Trophoblast cell (in vitro differentiated cells and primary cell): Measurements from ENCODE around the gene RNF125. TPM values are rescaled to one million over a fixed set of nuclear protein-coding genes. Genes with fewer than 3 reads are reported as not detected.

ENCODE experiments used
- DNase-seq, 2 donors: peaks; one replicate each; pipeline ENCODE4 v3.0.0-alpha.2; 2016
- H2AFZ ChIP-seq: 2 replicates; pipeline ENCODE4 v1.6.1; 2013; ENCODE audit warnings: low read length, moderate library complexity, mild to moderate bottlenecking; ENCODE audit not compliant: insufficient read depth, poor library complexity
- H2AK5ac ChIP-seq: 2 replicates; pipeline ENCODE4 v1.6.1; 2013; ENCODE audit warnings: mild to moderate bottlenecking, low read length
- H2BK120ac ChIP-seq: 2 replicates; pipeline ENCODE4 v1.6.1; 2013; ENCODE audit warnings: low read length, mild to moderate bottlenecking, moderate library complexity; ENCODE audit not compliant: insufficient read depth, poor library complexity
- H2BK12ac ChIP-seq: 2 replicates; pipeline ENCODE4 v1.6.1; 2013; ENCODE audit warnings: mild to moderate bottlenecking, low read length, moderate library complexity
- H2BK5ac ChIP-seq: 2 replicates; pipeline ENCODE4 v1.6.1; 2013; ENCODE audit warnings: low read length, low read depth, moderate library complexity, mild to moderate bottlenecking; ENCODE audit not compliant: poor library complexity
- H3K14ac ChIP-seq: 2 replicates; pipeline ENCODE4 v1.6.1; 2013; ENCODE audit warnings: mild to moderate bottlenecking, low read length
- H3K18ac ChIP-seq: 2 replicates; pipeline ENCODE4 v1.6.1; 2013; ENCODE audit warnings: mild to moderate bottlenecking, low read length
- H3K23ac ChIP-seq: 2 replicates; pipeline ENCODE4 v1.6.1; 2013; ENCODE audit warnings: low read length
- H3K27ac ChIP-seq: 2 replicates; pipeline ENCODE4 v1.5.1; 2013; ENCODE audit warnings: low read depth, mild to moderate bottlenecking, inconsistent platforms, low read length, moderate library complexity
- H3K27me3 ChIP-seq: 2 replicates; pipeline ENCODE4 v1.6.1; 2013; ENCODE audit warnings: inconsistent platforms, mild to moderate bottlenecking, low read length, moderate library complexity; ENCODE audit not compliant: insufficient read depth
- H3K36me3 ChIP-seq, 2 experiments: 1 replicate in 1 of 2; 2 replicates in 1 of 2; pipeline ENCODE4 v1.6.1; 2013; ENCODE audit warnings: low read length in 2 of 2, mild to moderate bottlenecking in 2 of 2, moderate library complexity in 1 of 2; ENCODE audit not compliant: insufficient read depth in 2 of 2, control insufficient read depth in 1 of 2
- H3K4ac ChIP-seq: 2 replicates; pipeline ENCODE4 v1.6.1; 2013; ENCODE audit warnings: low read depth, mild to moderate bottlenecking, low read length, moderate library complexity
- H3K4me1 ChIP-seq, 2 experiments: 1 replicate in 1 of 2; 2 replicates in 1 of 2; pipeline ENCODE4 v1.6.1; 2013; ENCODE audit warnings: low read length in 2 of 2, mild to moderate bottlenecking in 2 of 2, moderate library complexity in 1 of 2; ENCODE audit not compliant: insufficient read depth in 2 of 2, control insufficient read depth in 1 of 2
- H3K4me2 ChIP-seq: 2 replicates; pipeline ENCODE4 v1.6.1; 2013; ENCODE audit warnings: inconsistent platforms, mild to moderate bottlenecking, low read length, moderate library complexity
- H3K4me3 ChIP-seq: 2 replicates; pipeline ENCODE4 v1.5.1; 2013; ENCODE audit warnings: mild to moderate bottlenecking, low read depth, low read length, inconsistent platforms
- H3K79me1 ChIP-seq: one replicate; pipeline ENCODE4 v1.6.1; 2013; ENCODE audit warnings: low read length
- H3K79me2 ChIP-seq: 2 replicates; pipeline ENCODE4 v1.6.1; 2013; ENCODE audit warnings: low read length, mild to moderate bottlenecking; ENCODE audit not compliant: control insufficient read depth, insufficient read depth, poor library complexity
- H3K9ac ChIP-seq: 2 replicates; pipeline ENCODE4 v1.6.1; 2013; ENCODE audit warnings: mild to moderate bottlenecking, low read length
- H3K9me3 ChIP-seq: 2 replicates; pipeline ENCODE4 v1.6.1; 2013; ENCODE audit warnings: low read depth, mild to moderate bottlenecking, control low read depth, inconsistent platforms, low read length; ENCODE audit not compliant: insufficient read depth
- H4K12ac ChIP-seq: 2 replicates; pipeline ENCODE4 v1.6.1; 2013; ENCODE audit warnings: low read depth, mild to moderate bottlenecking, low read length, moderate library complexity
- H4K8ac ChIP-seq: 2 replicates; pipeline ENCODE4 v1.6.1; 2013; ENCODE audit warnings: low read depth, mild to moderate bottlenecking, low read length, moderate library complexity
- H4K91ac ChIP-seq: one replicate; pipeline ENCODE4 v1.6.1; 2013; ENCODE audit warnings: low read depth, mild to moderate bottlenecking, low read length, moderate library complexity
- WGBS: extraction: QIAGEN DNeasy Blood & Tissue Kit; methylation state at CpG from one replicate; pipeline ENCODE4 v1.1.7; 2013; ENCODE audit warnings: missing lambda C conversion rate; ENCODE audit not compliant: insufficient read length, insufficient coverage; ENCODE audit errors: extremely low coverage; 5-methylcytosine and 5-hydroxymethylcytosine counted together
- polyA plus RNA-seq: library from polyadenylated mRNA; stranded (reverse); fragments of 200-250 nt; gene quantifications from 2 replicates; pipeline ENCODE4 v1.2.3, GENCODE V29; 2013

The RNF125 gene
- 0.23 and 0.36 TPM in 2 replicates for polyA plus RNA-seq

GRCh38 chr18:32018331-32019250 lies at the start of gene RNF125:
Gene RNF125 (plus strand): TSS chr18:32018825. CDS start chr18:32018864, 39 bp downstream.
- peak within 1 kb of the TSS; percentile 30 for H3K18ac ChIP-seq
- H4K91ac ChIP-seq = no peak within 1 kb of the TSS
- peak within 1 kb of the TSS; percentile 76 for H3K4me3 ChIP-seq
- H2AFZ ChIP-seq = peak within 1 kb of the TSS; percentile 21
- H3K14ac ChIP-seq = peak within 1 kb of the TSS; percentile 36
- no peak within 1 kb of the TSS for H4K12ac ChIP-seq
- peak; percentile 65 to 77 for DNase-seq
- no peak within 1 kb of the TSS for H2BK120ac ChIP-seq
- H2BK5ac ChIP-seq = no peak within 1 kb of the TSS
- H2BK12ac ChIP-seq = no peak within 1 kb of the TSS
- WGBS = no CpG with 5 or more reads among the region's 66 CpGs
- no peak within 1 kb of the TSS for H3K27ac ChIP-seq
- no peak within 1 kb of the TSS for H3K9ac ChIP-seq
- H3K23ac ChIP-seq = no peak within 1 kb of the TSS
- H3K4ac ChIP-seq = no peak within 1 kb of the TSS
- peak within 1 kb of the TSS; percentile 90 for H3K4me2 ChIP-seq
- peaks cover 3 to 12% of the 10 kb centered on the region in 2 experiments for H3K4me1 ChIP-seq
- H3K79me1 ChIP-seq = peaks cover 3% of the 10 kb centered on the region
- no peaks in the 10 kb centered on the region for H3K27me3 ChIP-seq
- H2AK5ac ChIP-seq = no peak within 1 kb of the TSS
- no peaks in the 10 kb centered on the region for H3K9me3 ChIP-seq
- H3K36me3 ChIP-seq = no peaks in the 10 kb centered on the region
- peaks cover 2% of the 10 kb centered on the region for H3K79me2 ChIP-seq
- peak within 1 kb of the TSS; percentile 77 for H4K8ac ChIP-seq

- Histone ChIP-seq H3K4me1 (no peaks in the 10 kb centered on the region), H3K4ac (no peak overlapping the region), H2BK5ac (no peak overlapping the region), H2AFZ (no peak overlapping the region), H2BK120ac (no peak overlapping the region), H3K36me3 (no peaks in the 10 kb centered on the region), H3K27ac (no peak overlapping the region), H2BK12ac (no peak overlapping the region), H3K79me2 (no peaks in the 10 kb centered on the region), H2AK5ac (no peak overlapping the region), H3K14ac (no peak overlapping the region), H4K91ac (no peak overlapping the region), H3K79me1 (no peaks in the 10 kb centered on the region), H3K4me2 (no peak overlapping the region), H3K9me3 (peaks cover 19% of the 10 kb centered on the region), H3K23ac (no peak overlapping the region), H4K12ac (no peak overlapping the region), H3K27me3 (no peaks in the 10 kb centered on the region), H4K8ac (no peak overlapping the region), H3K18ac (no peak overlapping the region), H3K4me3 (no peak overlapping the region), H3K9ac (no peak overlapping the region)
- whole genome bisulfite sequencing = no CpG with 5 or more reads among the region's 3 CpGs
- no peak for DNase-seq
Observed at GRCh38 chr18:31970617-31971016, 48.0 kb upstream of the RNF125 start.

- H2BK120ac ChIP-seq = no peak overlapping the region
- H3K14ac ChIP-seq = no peak overlapping the region
- no peak overlapping the region for H2AFZ ChIP-seq
- no peaks in the 10 kb centered on the region for H3K27me3 ChIP-seq
- H3K18ac ChIP-seq = no peak overlapping the region
- no peak overlapping the region for H3K23ac ChIP-seq
- H2BK5ac ChIP-seq = no peak overlapping the region
- no peak overlapping the region for H2AK5ac ChIP-seq
- no peak overlapping the region for H4K8ac ChIP-seq
- H3K79me1 ChIP-seq = no peaks in the 10 kb centered on the region
- no peak overlapping the region for H3K4me2 ChIP-seq
- DNase-seq = no peak
- peaks cover 24% of the 10 kb centered on the region for H3K9me3 ChIP-seq
- H4K12ac ChIP-seq = no peak overlapping the region
- H3K27ac ChIP-seq = no peak overlapping the region
- no peak overlapping the region for H2BK12ac ChIP-seq
- no peaks in the 10 kb centered on the region for H3K4me1 ChIP-seq
- WGBS = no CpG with 5 or more reads among the region's 4 CpGs
- no peak overlapping the region for H3K4ac ChIP-seq
- no peak overlapping the region for H3K4me3 ChIP-seq
- no peak overlapping the region for H4K91ac ChIP-seq
- no peaks in the 10 kb centered on the region for H3K79me2 ChIP-seq
- no peak overlapping the region for H3K9ac ChIP-seq
- H3K36me3 ChIP-seq = no peaks in the 10 kb centered on the region
Observed at GRCh38 chr18:31973929-31974546, 44.6 kb upstream of the RNF125 start.

- Histone ChIP-seq H3K36me3 (no peaks in the 10 kb centered on the region), H3K27ac (no peak overlapping the region), H4K91ac (no peak overlapping the region), H2AFZ (no peak overlapping the region), H3K4me2 (no peak overlapping the region), H3K27me3 (no peaks in the 10 kb centered on the region), H3K4ac (no peak overlapping the region), H3K18ac (no peak overlapping the region), H2BK120ac (no peak overlapping the region), H3K9ac (no peak overlapping the region), H2BK12ac (no peak overlapping the region), H3K79me1 (no peaks in the 10 kb centered on the region), H3K23ac (no peak overlapping the region), H4K8ac (no peak overlapping the region), H3K14ac (no peak overlapping the region), H3K4me3 (no peak overlapping the region), H3K4me1 (no peaks in the 10 kb centered on the region), H3K79me2 (no peaks in the 10 kb centered on the region), H2BK5ac (no peak overlapping the region), H2AK5ac (no peak overlapping the region), H4K12ac (no peak overlapping the region), H3K9me3 (peaks cover 26% of the 10 kb centered on the region)
- DNase-seq = no peak
- no CpG with 5 or more reads among the region's 3 CpGs for WGBS
Observed at GRCh38 chr18:31976242-31976641, 42.4 kb upstream of the RNF125 start.
